Vagina (tissue), 2 donors: ENCODE measurements around the gene POLR2E. TPM values are rescaled to one million over a fixed set of nuclear protein-coding genes. Genes with fewer than 3 reads are reported as not detected.

ENCODE experiments used
- DNase-seq, 2 donors: peaks; one replicate each; pipeline ENCODE4 v3.0.0-alpha.2; 2017; ENCODE audit errors: extremely low spot score in 2 of 2
- H3K27ac ChIP-seq: fragments of 200-600 bp; sonication (generic); one replicate; pipeline ENCODE4 v1.5.1; 2019
- H3K27me3 ChIP-seq: fragments of 200-600 bp; sonication (generic); one replicate; pipeline ENCODE4 v1.5.1; 2019
- H3K36me3 ChIP-seq, 2 donors: fragments of 200-600 bp; sonication (generic); one replicate each; pipeline ENCODE4 v1.5.1; 2017 to 2019
- H3K4me1 ChIP-seq: fragments of 200-600 bp; sonication (generic); one replicate; pipeline ENCODE4 v1.5.1; 2019
- H3K4me3 ChIP-seq, 2 donors: fragments of 200-600 bp; sonication (generic); 1 replicate in 1 of 2; 2 replicates in 1 of 2; pipeline ENCODE4 v1.5.1; 2016 to 2019
- H3K9me3 ChIP-seq: fragments of 200-600 bp; sonication (generic); one replicate; pipeline ENCODE4 v1.5.1; 2019
- CTCF ChIP-seq, 3 experiments: fragments of 450-650 bp in 2 of 3; fragments of 200-600 bp in 1 of 3; sonication (generic) in 1 of 3; IDR thresholded peaks; one replicate each; pipeline ENCODE4 v1.5.1; 2017 to 2019; ENCODE audit warnings: antibody characterized with exemption in 3 of 3, mild to moderate bottlenecking in 2 of 3, moderate library complexity in 2 of 3
- POLR2A ChIP-seq, 2 donors: fragments of 450-650 bp; IDR thresholded peaks; one replicate each; pipeline ENCODE4 v1.6.1; 2017; ENCODE audit warnings: antibody characterized with exemption in 2 of 2, mild to moderate bottlenecking in 2 of 2, moderate library complexity in 2 of 2
- POLR2AphosphoS5 ChIP-seq, 2 donors: sonication (generic); formaldehyde crosslinking; IDR thresholded peaks; one replicate each; pipeline ENCODE4 v1.9.0; 2017; ENCODE audit warnings: antibody characterized with exemption in 2 of 2, mild to moderate bottlenecking in 2 of 2, low read depth in 1 of 2; ENCODE audit not compliant: insufficient read depth in 1 of 2
- intact Hi-C: fragments of 100-400 bp; cut with DNase I; formaldehyde crosslinking; loops from one replicate; pipeline ENCODE4 v1.15.1; 2023
- total RNA-seq: library from RNA; depleted of rRNA; stranded (reverse); fragments of >200 nt; gene quantifications from one replicate; pipeline ENCODE4 v1.2.3, GENCODE V29; 2016

POLR2E gene
- total RNA-seq, 1 donor from 2014 or later: 83.7 TPM

- H3K27ac ChIP-seq: no peak overlapping the region
- no peaks in the 10 kb centered on the region for H3K27me3 ChIP-seq
- TF ChIP-seq POLR2AphosphoS5 (IDR thresholded peaks at IDR 0.05; ENCODE audit: insufficient read depth in 1 of 2, low read depth in 1 of 2) (no peak), CTCF (IDR thresholded peaks at IDR 0.05) (no peak), POLR2A (IDR thresholded peaks at IDR 0.05) (no peak)
- intact Hi-C loops: no loop called here
- peaks cover 45% of the 10 kb centered on the region for H3K4me1 ChIP-seq
- peaks cover 0 to 40% of the 10 kb centered on the region in 2 donors for H3K36me3 ChIP-seq
- H3K4me3 ChIP-seq: no peak overlapping the region
- no peak for DNase-seq
- no peaks in the 10 kb centered on the region for H3K9me3 ChIP-seq
Measured at GRCh38 chr19:1126984-1127760, 32.0 kb upstream of the POLR2E start.

- no peaks in the 10 kb centered on the region for H3K27me3 ChIP-seq
- no peak for TF ChIP-seq POLR2A (IDR thresholded peaks at IDR 0.05)
- TF ChIP-seq CTCF (IDR thresholded peaks at IDR 0.05): no peak
- no peak for TF ChIP-seq POLR2AphosphoS5 (IDR thresholded peaks at IDR 0.05; ENCODE audit: insufficient read depth in 1 of 2, low read depth in 1 of 2)
- peaks cover 0 to 54% of the 10 kb centered on the region in 2 donors for H3K36me3 ChIP-seq
- no peaks in the 10 kb centered on the region for H3K9me3 ChIP-seq
- H3K4me3 ChIP-seq: no peak overlapping the region
- H3K27ac ChIP-seq: no peak overlapping the region
- H3K4me1 ChIP-seq: peaks cover 31% of the 10 kb centered on the region
- no peak for DNase-seq
- intact Hi-C loops: no loop called here
Measured at GRCh38 chr19:1125601-1126467, 30.7 kb upstream of the POLR2E start.

GRCh38 chr19:1123885-1124677 is 28.9 kb upstream of the POLR2E start:
- H3K27me3 ChIP-seq: no peaks in the 10 kb centered on the region
- no peak overlapping the region for H3K4me3 ChIP-seq
- TF ChIP-seq POLR2A (IDR thresholded peaks at IDR 0.05) (no peak), POLR2AphosphoS5 (IDR thresholded peaks at IDR 0.05; ENCODE audit: insufficient read depth in 1 of 2, low read depth in 1 of 2) (no peak)
- no peaks in the 10 kb centered on the region for H3K9me3 ChIP-seq
- peaks cover 14% of the 10 kb centered on the region for H3K4me1 ChIP-seq
- no peak for DNase-seq
- H3K27ac ChIP-seq: peak overlapping the region; percentile 44
- intact Hi-C loops: no loop called here
- peaks cover 0 to 69% of the 10 kb centered on the region in 2 donors for H3K36me3 ChIP-seq

- no peak for DNase-seq
- TF ChIP-seq POLR2A (IDR thresholded peaks at IDR 0.05) (no peak), POLR2AphosphoS5 (IDR thresholded peaks at IDR 0.05; ENCODE audit: insufficient read depth in 1 of 2, low read depth in 1 of 2) (no peak), CTCF (IDR thresholded peaks at IDR 0.05) (no peak)
- H3K27me3 ChIP-seq: no peaks in the 10 kb centered on the region
- intact Hi-C loops: no loop called here
- H3K9me3 ChIP-seq: no peaks in the 10 kb centered on the region
- H3K27ac ChIP-seq: no peak overlapping the region
- H3K4me3 ChIP-seq: no peak overlapping the region
- peaks cover 0 to 76% of the 10 kb centered on the region in 2 donors for H3K36me3 ChIP-seq
- H3K4me1 ChIP-seq: peaks cover 7% of the 10 kb centered on the region
Measured at GRCh38 chr19:1123381-1123780, 28.2 kb upstream of the POLR2E start.

- Histone ChIP-seq H3K27ac (no peak overlapping the region), H3K4me1 (peaks cover 3% of the 10 kb centered on the region), H3K4me3 (no peak overlapping the region), H3K9me3 (no peaks in the 10 kb centered on the region), H3K27me3 (no peaks in the 10 kb centered on the region), H3K36me3 (peaks cover 0 to 79% of the 10 kb centered on the region in 2 donors)
- peak in 1 of 2 donors; percentile 2 for TF ChIP-seq POLR2AphosphoS5 (IDR thresholded peaks at IDR 0.05; ENCODE audit: insufficient read depth in 1 of 2, low read depth in 1 of 2)
- no peak for TF ChIP-seq CTCF (IDR thresholded peaks at IDR 0.05)
- TF ChIP-seq POLR2A (IDR thresholded peaks at IDR 0.05): no peak
- intact Hi-C loops: no loop called here
- no peak for DNase-seq
Measured at GRCh38 chr19:1122972-1123363, 27.8 kb upstream of the POLR2E start.
